GM10266 (cell line): Measurements from ENCODE around the gene MSMB.
A peak's percentile ranks its signal among the peaks of the same experiment; 100 is the strongest.
"Not testable (repeated sequence)": the region's sequence is repeated elsewhere in the genome, so short reads cannot be mapped to it uniquely, and the experiment has no call there.

Source experiments
- DNase-seq: peaks from one replicate; pipeline ENCODE4 v3.0.0; 2012; ENCODE audit errors: extremely low spot score
- TF ChIP-seq, protein P1 (sequence below): IDR thresholded peaks from 2 replicates; pipeline ENCODE4 v1.5.1; 2012; ENCODE audit warnings: mild to moderate bottlenecking, low read depth; ENCODE audit not compliant: control insufficient read depth, insufficient read depth; ENCODE audit errors: missing control alignments

Gene MSMB

DNA sequence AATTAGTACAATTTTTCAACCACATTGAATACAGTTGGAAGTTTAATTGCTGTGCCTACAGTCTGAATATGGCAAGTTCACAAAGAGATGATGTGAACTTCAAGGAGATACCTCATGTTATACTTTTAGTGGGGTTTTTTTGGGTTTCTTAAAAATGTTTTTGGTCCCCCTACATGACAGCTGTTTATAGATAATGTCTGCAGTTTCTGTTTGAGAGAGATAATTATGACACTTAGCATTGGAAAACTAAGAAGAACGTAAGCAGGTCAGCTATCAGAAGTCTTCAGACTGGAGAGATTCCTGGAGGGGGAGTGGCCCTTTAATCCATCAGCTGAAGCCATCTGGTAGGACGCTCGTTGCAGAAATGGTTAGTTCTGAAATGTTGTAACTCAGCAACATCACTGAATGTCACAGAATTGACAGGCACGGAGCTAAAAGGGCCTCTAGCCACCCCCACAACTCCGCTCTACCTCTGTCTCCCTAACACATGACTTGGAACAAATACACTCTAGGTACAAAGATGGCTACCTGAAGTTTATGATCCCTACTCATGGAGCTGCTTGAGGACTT lies 44.8 kb downstream of the MSMB start:
- no peak for DNase-seq
- TF ChIP-seq, protein P1, sequence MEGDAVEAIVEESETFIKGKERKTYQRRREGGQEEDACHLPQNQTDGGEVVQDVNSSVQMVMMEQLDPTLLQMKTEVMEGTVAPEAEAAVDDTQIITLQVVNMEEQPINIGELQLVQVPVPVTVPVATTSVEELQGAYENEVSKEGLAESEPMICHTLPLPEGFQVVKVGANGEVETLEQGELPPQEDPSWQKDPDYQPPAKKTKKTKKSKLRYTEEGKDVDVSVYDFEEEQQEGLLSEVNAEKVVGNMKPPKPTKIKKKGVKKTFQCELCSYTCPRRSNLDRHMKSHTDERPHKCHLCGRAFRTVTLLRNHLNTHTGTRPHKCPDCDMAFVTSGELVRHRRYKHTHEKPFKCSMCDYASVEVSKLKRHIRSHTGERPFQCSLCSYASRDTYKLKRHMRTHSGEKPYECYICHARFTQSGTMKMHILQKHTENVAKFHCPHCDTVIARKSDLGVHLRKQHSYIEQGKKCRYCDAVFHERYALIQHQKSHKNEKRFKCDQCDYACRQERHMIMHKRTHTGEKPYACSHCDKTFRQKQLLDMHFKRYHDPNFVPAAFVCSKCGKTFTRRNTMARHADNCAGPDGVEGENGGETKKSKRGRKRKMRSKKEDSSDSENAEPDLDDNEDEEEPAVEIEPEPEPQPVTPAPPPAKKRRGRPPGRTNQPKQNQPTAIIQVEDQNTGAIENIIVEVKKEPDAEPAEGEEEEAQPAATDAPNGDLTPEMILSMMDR: no peak

GRCh38 chr10:46000538-46000937 lies 45.5 kb downstream of the MSMB start:
- DNase-seq: no peak
- TF ChIP-seq, protein P1: no peak

- not testable (repeated sequence) for DNase-seq
Measured at GRCh38 chr10:45999955-46000354, 46.1 kb downstream of the MSMB start.

DNA sequence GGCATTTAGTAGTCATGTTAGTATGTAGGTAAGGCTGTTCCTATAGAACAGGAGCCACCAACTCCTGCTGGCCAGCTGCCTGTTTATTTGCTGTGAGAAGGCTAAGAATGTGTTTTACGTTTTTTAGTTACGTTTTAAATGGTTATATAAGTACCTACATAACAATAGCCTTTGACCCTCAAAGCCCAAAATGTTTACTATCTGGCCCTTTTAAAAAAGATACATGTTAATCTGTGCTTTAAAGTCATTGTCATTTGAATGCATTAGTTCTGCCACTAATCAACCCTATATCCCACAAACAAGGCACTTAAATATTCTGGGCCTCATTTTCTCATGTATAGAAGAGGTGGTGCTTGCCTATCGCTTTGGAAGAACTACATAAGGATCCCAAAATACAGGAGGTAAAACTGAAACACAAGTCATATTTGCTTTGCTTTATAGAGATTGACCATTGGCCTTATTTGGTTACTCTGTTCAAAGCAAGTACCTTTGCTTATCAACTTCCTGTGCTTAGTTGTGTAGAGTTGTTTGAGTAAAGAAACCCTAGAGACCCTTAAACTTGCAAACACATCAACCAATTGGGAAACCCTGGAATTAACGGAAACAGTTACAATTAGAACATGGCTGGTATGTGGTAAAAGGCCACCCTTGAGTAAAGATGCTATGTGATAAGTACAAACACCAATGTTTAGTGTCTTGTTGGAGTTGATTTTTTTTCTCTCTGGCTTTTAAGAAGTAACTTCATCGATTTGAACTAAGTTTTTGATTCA lies 47.9 kb downstream of the MSMB start:
- DNase-seq: no peak
- TF ChIP-seq, protein P1: no peak

DNA sequence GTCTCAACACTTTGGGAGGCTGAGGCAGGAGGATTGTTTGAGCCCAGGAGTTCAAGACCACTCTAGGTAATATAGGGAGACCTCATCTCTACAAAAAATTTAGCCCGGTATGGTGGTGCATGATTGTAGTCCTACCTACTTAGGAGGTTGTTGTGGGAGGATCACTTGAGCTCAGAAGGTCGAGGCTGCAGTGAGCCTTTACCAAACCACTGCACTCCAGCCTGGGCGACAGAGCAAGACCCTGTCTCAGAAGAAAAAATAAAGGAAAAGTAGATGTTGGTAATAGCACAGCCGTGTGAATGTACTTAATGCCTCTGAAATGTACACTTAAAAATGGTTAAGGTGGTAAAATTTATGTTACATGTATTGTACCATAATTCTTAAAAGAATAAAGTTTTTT lies 48.5 kb downstream of the MSMB start:
- TF ChIP-seq, protein P1: no peak
- no peak for DNase-seq

- DNase-seq: not testable (repeated sequence)
Measured at GRCh38 chr10:45985590-45985989, 60.5 kb downstream of the MSMB start.

GRCh38 chr10:45984473-45984872 lies 61.6 kb downstream of the MSMB start:
- not testable (repeated sequence) for DNase-seq

DNA sequence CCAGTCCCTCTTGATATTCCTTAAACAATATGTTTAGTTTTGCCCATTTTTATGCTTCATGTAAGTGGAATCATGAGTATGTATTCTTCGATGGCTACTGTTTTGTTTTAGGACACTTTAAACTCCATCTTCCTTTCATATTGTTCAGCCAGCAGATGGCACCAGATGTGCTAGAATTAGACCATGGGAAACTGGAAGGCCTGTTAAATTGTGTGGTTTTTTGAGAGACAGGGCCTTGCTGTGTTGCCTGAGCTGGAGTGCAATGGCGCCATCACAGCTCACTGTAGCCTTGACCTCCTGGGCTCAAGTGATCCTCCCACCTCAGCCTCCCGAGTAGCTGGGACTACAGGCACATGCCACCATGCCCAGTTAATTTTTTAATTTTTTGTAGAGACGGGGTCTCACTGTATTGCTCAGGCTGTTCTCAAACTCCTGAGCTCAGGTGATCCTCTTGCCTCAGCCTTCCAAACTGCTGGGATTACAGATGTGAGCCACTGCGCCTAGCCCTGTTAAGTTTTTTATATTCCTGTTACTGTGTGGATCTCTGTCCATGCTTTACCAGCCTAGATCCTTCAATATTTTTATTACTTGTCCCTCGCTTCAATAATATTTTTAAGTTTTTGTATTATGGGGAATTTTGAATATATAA lies 62.4 kb downstream of the MSMB start:
- DNase-seq: not testable (repeated sequence)
- TF ChIP-seq, protein P1: peak; percentile 37
